C4-2B (cell line): Measurements from ENCODE around the gene ATP5PF.

Experiments
- ZFX ChIP-seq: fragments of 450-650 bp; IDR thresholded peaks from 2 replicates; pipeline ENCODE4 v1.6.1; 2017
- TF ChIP-seq, protein P1 (sequence below): fragments of 450-650 bp; conservative IDR thresholded peaks from 2 replicates; pipeline ENCODE4 v1.5.1; 2017; ENCODE audit warnings: mild to moderate bottlenecking

GRCh38 chr21:25776440-25776839 is 41.7 kb upstream of the ATP5PF start:
- TF ChIP-seq, protein P1, sequence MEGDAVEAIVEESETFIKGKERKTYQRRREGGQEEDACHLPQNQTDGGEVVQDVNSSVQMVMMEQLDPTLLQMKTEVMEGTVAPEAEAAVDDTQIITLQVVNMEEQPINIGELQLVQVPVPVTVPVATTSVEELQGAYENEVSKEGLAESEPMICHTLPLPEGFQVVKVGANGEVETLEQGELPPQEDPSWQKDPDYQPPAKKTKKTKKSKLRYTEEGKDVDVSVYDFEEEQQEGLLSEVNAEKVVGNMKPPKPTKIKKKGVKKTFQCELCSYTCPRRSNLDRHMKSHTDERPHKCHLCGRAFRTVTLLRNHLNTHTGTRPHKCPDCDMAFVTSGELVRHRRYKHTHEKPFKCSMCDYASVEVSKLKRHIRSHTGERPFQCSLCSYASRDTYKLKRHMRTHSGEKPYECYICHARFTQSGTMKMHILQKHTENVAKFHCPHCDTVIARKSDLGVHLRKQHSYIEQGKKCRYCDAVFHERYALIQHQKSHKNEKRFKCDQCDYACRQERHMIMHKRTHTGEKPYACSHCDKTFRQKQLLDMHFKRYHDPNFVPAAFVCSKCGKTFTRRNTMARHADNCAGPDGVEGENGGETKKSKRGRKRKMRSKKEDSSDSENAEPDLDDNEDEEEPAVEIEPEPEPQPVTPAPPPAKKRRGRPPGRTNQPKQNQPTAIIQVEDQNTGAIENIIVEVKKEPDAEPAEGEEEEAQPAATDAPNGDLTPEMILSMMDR: no peak
- TF ChIP-seq ZFX: no peak
